ENCODE measurements around the gene AGPAT4.
"Not testable (repeated sequence)": the region's sequence is repeated elsewhere in the genome, so short reads cannot be mapped to it uniquely, and the experiment has no call there.

AGPAT4 gene

GRCh38 chr6:161127071-161127740, 146.7 kb downstream of the AGPAT4 start:
- DNase-seq (ENCODE audit: low read depth in 1 of 2, low spot score in 1 of 2) = no peak
- in situ Hi-C loops (cut with HindIII; ENCODE audit: low pct_unique_long_range_greater_than_20kb, low sequenced_read_pairs) = no loop called here
- TF ChIP-seq JUND (IDR thresholded peaks at IDR 0.05; ENCODE audit: low read depth) = no peak

DNA sequence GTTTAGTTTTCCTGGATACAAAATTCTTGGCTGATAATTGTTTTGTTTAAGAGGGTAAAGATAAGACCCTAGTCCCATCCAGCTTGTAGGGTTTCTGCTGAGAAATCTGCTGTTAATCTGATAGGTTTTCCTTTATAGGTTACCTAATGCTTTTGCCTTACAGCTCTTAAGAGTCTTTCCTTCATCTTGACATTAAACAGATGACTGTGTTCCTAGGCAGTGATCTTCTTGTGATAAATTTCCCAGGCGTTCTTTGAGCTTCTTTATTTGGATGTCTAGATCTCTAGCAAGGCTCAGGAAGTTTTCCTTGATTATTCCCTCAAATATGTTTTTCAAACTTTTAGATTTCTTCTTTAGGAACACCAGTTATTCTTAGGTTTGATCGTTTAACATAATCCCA, 148.3 kb downstream of the AGPAT4 start:
- DNase-seq (ENCODE audit: low read depth in 1 of 2, low spot score in 1 of 2) = no peak
- in situ Hi-C loops (cut with HindIII; ENCODE audit: low pct_unique_long_range_greater_than_20kb, low sequenced_read_pairs) = no loop called here
- TF ChIP-seq JUND (IDR thresholded peaks at IDR 0.05; ENCODE audit: low read depth) = no peak

- in situ Hi-C loops (cut with HindIII; ENCODE audit: low pct_unique_long_range_greater_than_20kb, low sequenced_read_pairs); DNase-seq (ENCODE audit: low read depth in 1 of 2, low spot score in 1 of 2): not testable (repeated sequence)
Measured at GRCh38 chr6:161123319-161123718, 150.5 kb downstream of the AGPAT4 start.

DNA sequence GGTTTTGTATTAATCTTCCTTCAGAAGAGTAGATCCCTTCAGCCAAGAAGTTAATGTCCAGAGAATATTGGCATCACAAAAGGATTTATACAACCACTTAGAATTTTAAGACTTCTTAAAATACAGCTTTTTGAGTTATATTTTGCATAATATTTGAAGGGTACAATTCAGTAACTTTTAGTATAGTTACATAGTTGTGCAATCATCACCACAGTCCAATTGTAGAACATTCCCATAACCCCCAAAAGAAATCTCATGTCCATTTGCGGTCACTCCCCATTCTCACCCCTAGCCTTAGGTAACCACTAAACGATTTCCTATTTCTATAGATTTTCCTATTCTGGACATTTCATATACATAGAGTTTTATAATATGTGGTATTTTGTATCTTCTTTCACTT, 155.9 kb downstream of the AGPAT4 start:
- no peak for DNase-seq (ENCODE audit: low read depth in 1 of 2, low spot score in 1 of 2)
- in situ Hi-C loops (cut with HindIII; ENCODE audit: low pct_unique_long_range_greater_than_20kb, low sequenced_read_pairs) = no loop called here

DNA sequence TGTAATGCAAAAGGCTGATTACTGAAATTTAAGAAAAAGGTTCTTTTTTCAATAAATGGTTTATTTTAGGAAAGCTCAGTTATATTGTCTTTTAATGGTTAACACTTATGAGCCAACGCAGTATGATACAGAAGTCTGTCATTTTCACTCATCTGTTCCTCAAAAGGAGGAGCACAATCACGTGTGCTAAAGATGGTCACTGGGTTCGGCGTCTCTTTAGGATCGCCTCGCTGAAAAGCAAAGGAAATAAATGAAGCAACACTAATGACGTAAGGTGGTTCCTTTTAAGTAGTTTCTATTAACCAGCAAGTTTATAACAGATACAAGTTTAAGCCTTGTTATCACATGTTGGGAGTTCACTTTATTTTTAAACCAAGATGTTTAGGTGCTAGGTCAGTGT, 156.6 kb downstream of the AGPAT4 start:
- no peak for DNase-seq (ENCODE audit: low read depth in 1 of 2, low spot score in 1 of 2)
- TF ChIP-seq JUND (IDR thresholded peaks at IDR 0.05; ENCODE audit: low read depth) = no peak
- in situ Hi-C loops (cut with HindIII; ENCODE audit: low pct_unique_long_range_greater_than_20kb, low sequenced_read_pairs) = no loop called here

More for the DNA sequence above, 155.9 kb downstream of the AGPAT4 start:
- no peak for TF ChIP-seq JUND (IDR thresholded peaks at IDR 0.05; ENCODE audit: low read depth)

DNA sequence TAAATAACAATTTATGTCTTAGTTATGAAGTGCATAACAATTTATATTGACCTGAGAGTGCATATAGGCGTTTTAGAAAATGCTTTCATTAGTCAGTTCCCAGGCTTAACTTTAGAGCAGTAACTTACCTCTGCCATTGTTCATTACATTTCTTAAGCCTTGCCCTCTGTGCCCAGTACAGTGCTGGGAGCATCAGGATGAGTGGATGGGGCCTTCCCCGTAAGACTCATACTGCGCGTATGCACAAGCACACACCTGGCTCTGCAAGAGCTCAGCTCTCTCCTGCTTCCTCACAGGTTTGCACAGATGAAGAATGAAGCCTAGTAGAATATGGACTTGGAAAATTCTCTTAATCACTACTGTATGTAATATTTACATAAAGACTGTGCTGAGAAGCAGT, 157.3 kb downstream of the AGPAT4 start:
- in situ Hi-C loops (cut with HindIII; ENCODE audit: low pct_unique_long_range_greater_than_20kb, low sequenced_read_pairs) = no loop called here

DNA sequence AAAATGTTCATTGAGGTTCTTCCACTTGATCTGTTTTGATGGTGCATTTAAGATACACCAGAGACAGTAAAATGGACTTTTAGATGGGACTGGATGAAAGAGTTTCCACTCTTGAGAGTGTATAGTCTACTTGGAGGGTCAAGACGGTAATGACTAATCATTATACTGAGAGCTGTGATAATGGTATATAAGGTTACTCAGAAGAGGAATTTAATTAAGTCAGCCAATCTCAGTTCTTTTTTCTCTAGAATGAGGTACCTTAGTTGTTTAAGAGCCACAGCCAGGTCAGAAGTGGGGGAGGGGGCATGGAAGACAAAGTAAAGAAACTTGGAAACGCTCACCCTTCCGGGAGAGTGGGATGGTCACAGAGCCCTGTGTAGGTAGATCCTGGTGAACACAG, 158.4 kb downstream of the AGPAT4 start:
- in situ Hi-C loops (cut with HindIII; ENCODE audit: low pct_unique_long_range_greater_than_20kb, low sequenced_read_pairs) = no loop called here
- no peak for TF ChIP-seq JUND (IDR thresholded peaks at IDR 0.05; ENCODE audit: low read depth)
- no peak for DNase-seq (ENCODE audit: low read depth in 1 of 2, low spot score in 1 of 2)

More for the DNA sequence above, 157.3 kb downstream of the AGPAT4 start:
- no peak for TF ChIP-seq JUND (IDR thresholded peaks at IDR 0.05; ENCODE audit: low read depth)
- no peak for DNase-seq (ENCODE audit: low read depth in 1 of 2, low spot score in 1 of 2)

GRCh38 chr6:161111261-161111660, 162.6 kb downstream of the AGPAT4 start:
- TF ChIP-seq JUND (IDR thresholded peaks at IDR 0.05; ENCODE audit: low read depth) = no peak
- in situ Hi-C loops (cut with HindIII; ENCODE audit: low pct_unique_long_range_greater_than_20kb, low sequenced_read_pairs) = no loop called here
- no peak for DNase-seq (ENCODE audit: low read depth in 1 of 2, low spot score in 1 of 2)

DNA sequence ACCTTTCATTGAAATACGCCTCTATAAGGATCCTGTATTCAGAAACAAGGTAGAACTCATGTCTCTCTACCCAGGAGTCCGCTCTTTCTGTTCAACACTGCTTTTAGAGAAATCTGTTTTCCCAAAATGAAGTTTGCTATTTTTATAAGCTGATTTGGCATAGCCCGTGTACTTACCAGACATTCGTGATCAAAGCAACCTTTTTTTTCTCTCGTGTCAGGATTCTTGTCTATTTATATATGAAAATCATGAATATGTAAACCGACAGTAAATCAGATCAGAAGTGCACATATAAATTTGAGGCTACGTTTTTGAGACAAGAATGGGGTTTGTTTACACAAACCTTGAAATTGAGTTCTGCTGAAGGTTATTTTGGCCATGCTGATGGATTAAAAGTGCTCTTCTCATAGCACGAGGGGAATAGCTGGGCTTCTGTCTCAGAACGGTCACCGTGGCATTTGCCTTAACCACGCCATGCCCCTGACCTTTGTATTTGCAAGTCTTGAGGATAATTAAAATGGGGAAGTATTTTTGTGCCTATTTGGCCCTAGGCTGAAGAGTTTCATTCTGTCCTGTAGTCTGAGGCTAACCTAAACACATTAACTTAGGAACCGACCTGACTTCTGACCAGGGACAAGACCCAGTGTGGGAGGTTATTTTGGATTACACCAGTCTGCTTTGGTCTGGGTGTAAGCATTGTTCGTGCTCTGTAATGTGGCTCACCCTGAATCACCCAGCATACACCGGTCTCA, 163.7 kb downstream of the AGPAT4 start:
- no peak for TF ChIP-seq JUND (IDR thresholded peaks at IDR 0.05; ENCODE audit: low read depth)
- no peak for DNase-seq (ENCODE audit: low read depth in 1 of 2, low spot score in 1 of 2)
- in situ Hi-C loops (cut with HindIII; ENCODE audit: low pct_unique_long_range_greater_than_20kb, low sequenced_read_pairs) = no loop called here

GRCh38 chr6:161109366-161109765, 164.5 kb downstream of the AGPAT4 start:
- in situ Hi-C loops (cut with HindIII; ENCODE audit: low pct_unique_long_range_greater_than_20kb, low sequenced_read_pairs) = no loop called here
- no peak for DNase-seq (ENCODE audit: low read depth in 1 of 2, low spot score in 1 of 2)
- TF ChIP-seq JUND (IDR thresholded peaks at IDR 0.05; ENCODE audit: low read depth) = no peak

DNA sequence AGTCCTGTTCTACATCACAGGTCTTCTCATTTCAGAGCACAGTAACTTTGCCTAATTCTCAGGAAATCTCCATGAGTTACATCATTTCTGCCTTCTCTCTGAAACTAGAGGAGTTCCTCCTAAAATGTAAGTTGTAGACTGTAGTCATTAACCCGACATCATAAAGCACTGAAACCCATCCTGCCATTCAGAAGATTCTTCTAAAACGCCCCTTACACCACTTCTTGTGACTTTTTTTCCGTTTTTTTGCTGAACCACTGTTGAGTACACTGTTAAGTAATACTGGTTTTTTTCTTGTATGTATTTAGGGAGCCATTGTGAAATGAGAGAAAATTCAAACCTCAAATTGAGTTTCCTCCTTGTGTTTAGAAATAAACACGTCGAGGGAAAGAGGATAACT, 164.9 kb downstream of the AGPAT4 start:
- no peak for DNase-seq (ENCODE audit: low read depth in 1 of 2, low spot score in 1 of 2)
- in situ Hi-C loops (cut with HindIII; ENCODE audit: low pct_unique_long_range_greater_than_20kb, low sequenced_read_pairs) = no loop called here
- no peak for TF ChIP-seq JUND (IDR thresholded peaks at IDR 0.05; ENCODE audit: low read depth)

DNA sequence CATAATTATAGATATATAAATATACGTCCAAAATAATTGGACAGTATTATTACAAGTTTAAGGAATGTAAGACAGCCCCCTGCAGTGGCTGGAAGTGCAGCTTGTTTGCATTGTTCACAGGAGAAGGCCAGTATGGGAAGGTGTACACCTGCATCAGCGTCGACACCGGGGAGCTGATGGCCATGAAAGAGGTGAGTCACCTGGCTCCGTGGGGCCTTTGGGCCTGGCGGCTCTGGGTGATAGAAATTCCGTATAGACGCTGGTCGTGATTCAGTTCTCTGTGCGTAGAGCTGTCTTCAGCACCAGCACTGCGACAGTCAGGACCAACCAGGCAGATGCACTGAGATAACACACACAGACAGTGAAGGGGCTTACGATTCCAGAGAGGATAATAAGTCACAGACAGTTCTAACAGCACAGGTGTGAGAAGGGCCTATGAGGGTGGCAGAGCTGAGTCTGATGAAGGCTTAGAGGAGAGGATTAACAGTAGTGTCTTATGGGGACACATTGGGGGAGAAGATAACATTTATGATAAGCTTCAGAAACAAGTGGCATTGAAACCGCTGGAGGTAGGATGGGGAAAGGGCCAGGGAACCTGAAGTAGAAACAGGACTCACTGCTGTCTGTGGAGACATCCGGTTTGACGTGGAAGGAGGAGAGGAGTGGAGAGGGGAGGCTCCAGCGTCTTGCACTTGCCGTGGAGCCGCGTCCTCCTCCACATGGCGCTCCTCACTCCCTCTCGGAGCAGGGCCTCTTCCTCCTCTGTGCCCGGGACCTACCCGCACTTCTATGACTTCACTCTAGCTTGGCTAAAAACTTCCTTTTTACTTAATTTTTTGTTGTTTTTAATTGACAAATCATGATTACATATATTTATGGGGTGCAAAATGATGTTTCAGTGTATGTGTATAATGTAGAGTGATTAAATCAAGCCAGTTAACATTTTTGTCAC, 165.8 kb downstream of the AGPAT4 start:
- DNase-seq (ENCODE audit: low read depth in 1 of 2, low spot score in 1 of 2) = no peak
- in situ Hi-C loops (cut with HindIII; ENCODE audit: low pct_unique_long_range_greater_than_20kb, low sequenced_read_pairs) = no loop called here
- TF ChIP-seq JUND (IDR thresholded peaks at IDR 0.05; ENCODE audit: low read depth) = no peak

GRCh38 chr6:161105408-161105807, 168.5 kb downstream of the AGPAT4 start:
- no peak for TF ChIP-seq JUND (IDR thresholded peaks at IDR 0.05; ENCODE audit: low read depth)
- DNase-seq (ENCODE audit: low read depth in 1 of 2, low spot score in 1 of 2) = no peak
- in situ Hi-C loops (cut with HindIII; ENCODE audit: low pct_unique_long_range_greater_than_20kb, low sequenced_read_pairs) = no loop called here
